B cell (primary cell): ENCODE results near the gene SGPP2. TPM values are rescaled to one million over a fixed set of nuclear protein-coding genes. Genes with fewer than 3 reads are reported as not detected.

Experiments used
- ATAC-seq: fragments of 200-7000 bp; cut with Tn5 transposase; one replicate; pipeline ENCODE4 v1.10.0; 2021; ENCODE audit warnings: low read depth, mild to moderate bottlenecking, moderate number of reproducible peaks, moderate library complexity
- CTCF ChIA-PET: fragments of 350-600 bp; sonication (Branson Sonifier 250); formaldehyde crosslinking; loops from one replicate; lab custom pipeline; 2021; ENCODE audit warnings: antibody characterized with exemption, inconsistent platforms; lab: Charles Lee
- POLR2A ChIA-PET: fragments of 350-600 bp; sonication (Branson Sonifier 250); formaldehyde crosslinking; loops from one replicate; lab custom pipeline; 2021; ENCODE audit warnings: antibody characterized with exemption; lab: Charles Lee
- DNase-seq: peaks from one replicate; pipeline ENCODE4 v3.0.0; 2013
- H2AFZ ChIP-seq: 2 replicates; pipeline ENCODE4 v1.6.1; 2012; ENCODE audit warnings: mild to moderate bottlenecking, low read depth, low read length; ENCODE audit not compliant: insufficient read depth, poor library complexity, severe bottlenecking
- H3K27ac ChIP-seq, 2 donors: 1 replicate in 1 of 2; 2 replicates in 1 of 2; pipeline ENCODE4 v1.5.1; 2012 to 2013; ENCODE audit warnings: low read length in 2 of 2, mild to moderate bottlenecking in 2 of 2, moderate library complexity in 1 of 2
- H3K27me3 ChIP-seq, 4 experiments: fragments of 200-600 bp in 1 of 4; sonication (generic) in 1 of 4; replicated peaks in 1 of 4; 1 replicate in 2 of 4; 2 replicates in 2 of 4; pipeline versions ENCODE4 v1.6.1 to v1.7.0; 2013 to 2016; ENCODE audit warnings: low read length in 3 of 4, mild to moderate bottlenecking in 2 of 4, mixed read lengths in 1 of 4, moderate library complexity in 1 of 4; ENCODE audit not compliant: insufficient read depth in 4 of 4, control insufficient read depth in 3 of 4; ENCODE audit errors: control extremely low read depth in 1 of 4
- H3K36me3 ChIP-seq, 2 experiments: replicated peaks in 1 of 2; 1 replicate in 1 of 2; 2 replicates in 1 of 2; pipeline versions ENCODE4 v1.6.1 to v1.7.1; 2013; ENCODE audit warnings: low read length in 1 of 2; ENCODE audit not compliant: insufficient read depth in 2 of 2, control insufficient read depth in 1 of 2; ENCODE audit errors: control extremely low read depth in 1 of 2, extremely low read depth in 1 of 2
- H3K4me1 ChIP-seq, 2 donors: fragments of 200-600 bp in 1 of 2; sonication (generic) in 1 of 2; 1 replicate in 1 of 2; 2 replicates in 1 of 2; pipeline versions ENCODE4 v1.5.1 to v1.6.1; 2013 to 2017; ENCODE audit warnings: low read length in 2 of 2; ENCODE audit not compliant: control insufficient read depth in 2 of 2, insufficient read depth in 2 of 2
- H3K4me2 ChIP-seq: replicated peaks from 2 replicates; pipeline ENCODE3; 2012; ENCODE audit warnings: mild to moderate bottlenecking, low read depth, low read length; ENCODE audit not compliant: poor library complexity, severe bottlenecking
- H3K4me3 ChIP-seq, 5 experiments: fragments of 200-600 bp in 1 of 5; sonication (generic) in 1 of 5; 1 replicate in 3 of 5; 2 replicates in 2 of 5; pipeline versions ENCODE4 v1.5.1 to v1.7.0; 2011 to 2016; ENCODE audit warnings: low read length in 4 of 5, mild to moderate bottlenecking in 4 of 5, low read depth in 2 of 5, control low read depth in 1 of 5, moderate library complexity in 1 of 5; ENCODE audit not compliant: insufficient read depth in 1 of 5; ENCODE audit errors: control extremely low read depth in 1 of 5, extremely low read depth in 1 of 5
- H3K79me2 ChIP-seq: fragments of 200-600 bp; sonication (generic); one replicate; pipeline ENCODE4 v1.6.0; 2016; ENCODE audit warnings: low read length; ENCODE audit not compliant: control insufficient read depth, insufficient read depth
- H3K9ac ChIP-seq: fragments of 200-600 bp; sonication (generic); 2 replicates; pipeline ENCODE4 v1.6.1; 2017; ENCODE audit warnings: mild to moderate bottlenecking, low read length, moderate library complexity
- H3K9me3 ChIP-seq, 3 donors: one replicate each; pipeline versions ENCODE4 v1.6.1 to v1.7.1; 2013; ENCODE audit warnings: low read length in 2 of 3; ENCODE audit not compliant: control insufficient read depth in 2 of 3, insufficient read depth in 1 of 3; ENCODE audit errors: control extremely low read depth in 1 of 3
- H4K20me1 ChIP-seq: 2 replicates; pipeline ENCODE4 v1.6.0; 2012; ENCODE audit warnings: mild to moderate bottlenecking, low read length; ENCODE audit not compliant: insufficient read depth, control insufficient read depth, poor library complexity, severe bottlenecking
- H3K27ac Mint-ChIP-seq: one replicate; pipeline ENCODE4 v1.8.0; 2021; ENCODE audit warnings: mixed read lengths
- H3K27me3 Mint-ChIP-seq: one replicate; pipeline ENCODE4 v1.8.0; 2021; ENCODE audit warnings: mixed read lengths
- H3K4me1 Mint-ChIP-seq: one replicate; pipeline ENCODE4 v1.8.0; 2021; ENCODE audit warnings: mixed read lengths
- H3K4me3 Mint-ChIP-seq: one replicate; pipeline ENCODE4 v1.8.0; 2021; ENCODE audit warnings: mixed read lengths
- H3K9me3 Mint-ChIP-seq: one replicate; pipeline ENCODE4 v1.8.0; 2022; ENCODE audit warnings: mixed read lengths; ENCODE audit not compliant: insufficient read depth
- EZH2 ChIP-seq: IDR thresholded peaks from 2 replicates; pipeline ENCODE4 v1.6.1; 2012; ENCODE audit warnings: borderline replicate concordance, low read depth, mild to moderate bottlenecking, moderate library complexity, low read length; ENCODE audit not compliant: insufficient read depth, poor library complexity, severe bottlenecking
- WGBS: methylation state at CpG from one replicate; pipeline ENCODE4 v1.1.5; 2013; ENCODE audit warnings: missing lambda C conversion rate; ENCODE audit not compliant: insufficient coverage; 5-methylcytosine and 5-hydroxymethylcytosine counted together
- intact Hi-C: fragments of 100-400 bp; cut with micrococcal nuclease; formaldehyde crosslinking; loops from one replicate; pipeline ENCODE4 v1.10.0; 2022
- polyA plus RNA-seq: library from polyadenylated mRNA; depleted of rRNA; stranded (reverse); fragments of >200 nt; gene quantifications from 2 replicates; pipeline ENCODE4 v1.2.3, GENCODE V29; 2012
- total RNA-seq, 2 donors: library from RNA; stranded (reverse); fragments of 120-200 nt in 1 of 2; gene quantifications; 1 replicate in 1 of 2; 2 replicates in 1 of 2; pipeline versions ENCODE4 v1.2.3 to v1.2.4, GENCODE V29; 2013 to 2022
- TF ChIP-seq, protein P1 (sequence below): fragments of 200-600 bp; IDR thresholded peaks from one replicate; pipeline ENCODE4 v1.8.0; 2022; ENCODE audit warnings: antibody characterized with exemption, mild to moderate bottlenecking

SGPP2 gene
- total and polyA plus RNA-seq, 2 donors (not counting 1 experiment from before 2014, with no cell fraction given): 1.5 to 7.7 TPM

- no peak for DNase-seq
- Histone ChIP-seq H3K9me3 (no peaks in the 10 kb centered on the region), H3K27me3 (no peaks in the 10 kb centered on the region), H4K20me1 (no peaks in the 10 kb centered on the region), H2AFZ (no peak overlapping the region), H3K79me2 (no peaks in the 10 kb centered on the region), H3K4me1 (no peaks in the 10 kb centered on the region), H3K4me3 (no peak overlapping the region), H3K4me2 (no peak overlapping the region), H3K27ac (no peak overlapping the region), H3K9ac (no peak overlapping the region), H3K36me3 (no peaks in the 10 kb centered on the region)
- Mint-ChIP-seq H3K9me3 (no peaks in the 10 kb centered on the region), H3K27me3 (no peaks in the 10 kb centered on the region), H3K4me1 (no peaks in the 10 kb centered on the region), H3K27ac (no peak overlapping the region), H3K4me3 (no peak overlapping the region)
- ChIA-PET CTCF (no interaction called here), POLR2A (no interaction called here)
- TF ChIP-seq, protein P1, sequence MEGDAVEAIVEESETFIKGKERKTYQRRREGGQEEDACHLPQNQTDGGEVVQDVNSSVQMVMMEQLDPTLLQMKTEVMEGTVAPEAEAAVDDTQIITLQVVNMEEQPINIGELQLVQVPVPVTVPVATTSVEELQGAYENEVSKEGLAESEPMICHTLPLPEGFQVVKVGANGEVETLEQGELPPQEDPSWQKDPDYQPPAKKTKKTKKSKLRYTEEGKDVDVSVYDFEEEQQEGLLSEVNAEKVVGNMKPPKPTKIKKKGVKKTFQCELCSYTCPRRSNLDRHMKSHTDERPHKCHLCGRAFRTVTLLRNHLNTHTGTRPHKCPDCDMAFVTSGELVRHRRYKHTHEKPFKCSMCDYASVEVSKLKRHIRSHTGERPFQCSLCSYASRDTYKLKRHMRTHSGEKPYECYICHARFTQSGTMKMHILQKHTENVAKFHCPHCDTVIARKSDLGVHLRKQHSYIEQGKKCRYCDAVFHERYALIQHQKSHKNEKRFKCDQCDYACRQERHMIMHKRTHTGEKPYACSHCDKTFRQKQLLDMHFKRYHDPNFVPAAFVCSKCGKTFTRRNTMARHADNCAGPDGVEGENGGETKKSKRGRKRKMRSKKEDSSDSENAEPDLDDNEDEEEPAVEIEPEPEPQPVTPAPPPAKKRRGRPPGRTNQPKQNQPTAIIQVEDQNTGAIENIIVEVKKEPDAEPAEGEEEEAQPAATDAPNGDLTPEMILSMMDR: no peak
- TF ChIP-seq EZH2: no peak
- WGBS: 78% methylated on average over 6 of the region's 6 CpGs
- no peak for ATAC-seq
- intact Hi-C loops: no loop called here
These were observed 111.1 kb downstream of the SGPP2 start for GRCh38 chr2:222535477-222535876.

DNA sequence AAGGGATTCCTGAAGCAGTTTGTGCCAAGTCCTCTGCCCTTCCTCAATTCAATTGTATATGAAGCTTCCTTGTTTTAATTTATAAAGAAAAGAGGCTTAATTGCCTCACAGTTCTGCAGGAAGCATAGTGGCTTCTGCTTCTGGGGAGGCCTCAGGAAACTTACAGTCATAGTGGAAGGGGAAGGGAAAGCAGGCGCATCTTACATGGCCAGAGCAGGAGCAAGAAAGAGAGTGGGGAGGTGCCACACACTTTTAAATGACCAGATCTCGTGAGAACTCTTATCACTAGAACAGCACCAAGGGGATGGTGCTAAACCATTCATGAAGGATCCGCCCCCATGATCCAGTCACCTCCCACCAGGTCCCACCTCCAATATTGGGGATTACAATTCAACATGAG lies 114.2 kb downstream of the SGPP2 start:
- ATAC-seq (no peak), DNase-seq (no peak)
- H3K27ac Mint-ChIP-seq: no peak overlapping the region
- no peak overlapping the region for H3K4me2 ChIP-seq
- H3K4me3 ChIP-seq: no peak overlapping the region
- H3K27ac ChIP-seq: no peak overlapping the region
- no peaks in the 10 kb centered on the region for H3K9me3 ChIP-seq
- ChIA-PET POLR2A (no interaction called here), CTCF (no interaction called here)
- WGBS: 100% methylated on average over 2 of the region's 3 CpGs
- H3K9me3 Mint-ChIP-seq: no peaks in the 10 kb centered on the region
- no peak for TF ChIP-seq EZH2
- TF ChIP-seq, protein P1: no peak
- H3K79me2 ChIP-seq: no peaks in the 10 kb centered on the region
- H3K9ac ChIP-seq: no peak overlapping the region
- H3K4me1 Mint-ChIP-seq: no peaks in the 10 kb centered on the region
- H3K4me3 Mint-ChIP-seq: no peak overlapping the region
- H3K27me3 ChIP-seq: no peaks in the 10 kb centered on the region
- H3K27me3 Mint-ChIP-seq: no peaks in the 10 kb centered on the region
- no peaks in the 10 kb centered on the region for H3K36me3 ChIP-seq
- no peaks in the 10 kb centered on the region for H3K4me1 ChIP-seq
- intact Hi-C loops: no loop called here
- no peaks in the 10 kb centered on the region for H4K20me1 ChIP-seq
- H2AFZ ChIP-seq: no peak overlapping the region
